ENCODE measurements around the gene FMR1NB.

DNA sequence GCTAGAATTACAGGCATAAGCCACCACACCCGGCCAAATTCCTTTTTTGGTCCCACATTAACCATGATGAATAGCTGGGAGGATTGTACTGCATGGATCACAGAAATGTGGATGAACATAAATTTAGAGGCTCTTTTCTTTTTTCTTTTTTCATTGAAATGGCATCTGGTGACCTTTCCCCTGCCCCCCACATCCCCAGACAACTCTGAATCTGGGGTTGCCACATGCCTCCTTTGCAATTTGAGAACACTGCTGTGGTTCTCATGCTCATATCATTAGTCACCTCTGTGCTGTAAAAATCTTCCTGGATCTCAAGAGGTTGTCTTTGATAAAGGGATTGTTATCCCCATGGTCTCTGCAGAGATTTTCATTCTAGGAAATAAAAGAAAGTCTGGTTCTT is 22.8 kb upstream of the FMR1NB start:
- TF ChIP-seq GATA1 (IDR thresholded peaks at IDR 0.05; ENCODE audit: low read depth, low read length) (no peak), POLR2A (IDR thresholded peaks at IDR 0.05; ENCODE audit: low read length) (no peak)
